ENCODE data around the gene RIPOR3. TPM values are rescaled to one million over a fixed set of nuclear protein-coding genes. Genes with fewer than 3 reads are reported as not detected.
"Not testable (repeated sequence)": the region's sequence is repeated elsewhere in the genome, so short reads cannot be mapped to it uniquely, and the experiment has no call there.

The RIPOR3 gene
- total and polyA plus RNA-seq, 2 experiments from 2014 or later, result 5.6 to 5.7 TPM

DNA sequence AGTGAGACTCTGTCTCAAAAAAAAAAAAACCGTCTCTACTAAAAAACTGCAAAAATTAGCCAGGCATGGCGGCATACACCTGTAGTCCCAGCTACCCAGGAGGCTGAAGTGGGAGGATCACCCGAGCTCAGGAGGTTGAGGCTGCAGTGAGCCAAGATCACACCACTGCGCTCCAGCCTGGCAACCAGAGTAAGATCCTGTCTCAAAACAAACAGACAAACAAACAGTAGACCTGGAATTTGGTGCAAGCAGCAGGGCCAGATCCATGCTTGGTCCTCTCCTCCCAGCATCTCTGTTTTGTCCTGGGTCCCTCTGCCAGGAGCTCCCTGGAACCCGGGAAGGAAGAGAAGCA, 11.6 kb downstream of the RIPOR3 start:
- no peaks in the 10 kb centered on the region for H3K9me2 ChIP-seq (replicated peaks; ENCODE audit: insufficient read depth)
- TF ChIP-seq, protein P1, sequence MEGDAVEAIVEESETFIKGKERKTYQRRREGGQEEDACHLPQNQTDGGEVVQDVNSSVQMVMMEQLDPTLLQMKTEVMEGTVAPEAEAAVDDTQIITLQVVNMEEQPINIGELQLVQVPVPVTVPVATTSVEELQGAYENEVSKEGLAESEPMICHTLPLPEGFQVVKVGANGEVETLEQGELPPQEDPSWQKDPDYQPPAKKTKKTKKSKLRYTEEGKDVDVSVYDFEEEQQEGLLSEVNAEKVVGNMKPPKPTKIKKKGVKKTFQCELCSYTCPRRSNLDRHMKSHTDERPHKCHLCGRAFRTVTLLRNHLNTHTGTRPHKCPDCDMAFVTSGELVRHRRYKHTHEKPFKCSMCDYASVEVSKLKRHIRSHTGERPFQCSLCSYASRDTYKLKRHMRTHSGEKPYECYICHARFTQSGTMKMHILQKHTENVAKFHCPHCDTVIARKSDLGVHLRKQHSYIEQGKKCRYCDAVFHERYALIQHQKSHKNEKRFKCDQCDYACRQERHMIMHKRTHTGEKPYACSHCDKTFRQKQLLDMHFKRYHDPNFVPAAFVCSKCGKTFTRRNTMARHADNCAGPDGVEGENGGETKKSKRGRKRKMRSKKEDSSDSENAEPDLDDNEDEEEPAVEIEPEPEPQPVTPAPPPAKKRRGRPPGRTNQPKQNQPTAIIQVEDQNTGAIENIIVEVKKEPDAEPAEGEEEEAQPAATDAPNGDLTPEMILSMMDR (IDR thresholded peaks at IDR 0.05; ENCODE audit: poor library complexity), result no peak
- TF ChIP-seq EZH2 (IDR thresholded peaks at IDR 0.05; ENCODE audit: borderline replicate concordance), result no peak
- TF ChIP-seq EZH2phosphoT487 (IDR thresholded peaks at IDR 0.05; ENCODE audit: low read depth, severe bottlenecking, unreplicated experiment), result no peak
- H3K27ac ChIP-seq, result peak overlapping the region; percentile 65
- H4K20me1 ChIP-seq (ENCODE audit: insufficient read depth, poor library complexity, severe bottlenecking), result no peaks in the 10 kb centered on the region
- H3K36me3 ChIP-seq (replicated peaks; ENCODE audit: insufficient read depth, low read depth), result no peaks in the 10 kb centered on the region
- 71% methylated on average over 5 of the region's 5 CpGs for WGBS (ENCODE audit: low lambda C conversion rate, missing lambda C conversion rate)
- H3K4me2 ChIP-seq, result no peak overlapping the region
- no peaks in the 10 kb centered on the region for H3K27me3 ChIP-seq
- no peak for DNase-seq (ENCODE audit: low spot score)
- no peaks in the 10 kb centered on the region for H3K9me3 ChIP-seq (ENCODE audit: low read depth)
- no peak overlapping the region for H3K4me3 ChIP-seq
- peaks cover 4% of the 10 kb centered on the region for H3K79me2 ChIP-seq
- H3K4me1 ChIP-seq (ENCODE audit: insufficient read depth), result peaks cover 19% of the 10 kb centered on the region
- H2AFZ ChIP-seq, result no peak overlapping the region

DNA sequence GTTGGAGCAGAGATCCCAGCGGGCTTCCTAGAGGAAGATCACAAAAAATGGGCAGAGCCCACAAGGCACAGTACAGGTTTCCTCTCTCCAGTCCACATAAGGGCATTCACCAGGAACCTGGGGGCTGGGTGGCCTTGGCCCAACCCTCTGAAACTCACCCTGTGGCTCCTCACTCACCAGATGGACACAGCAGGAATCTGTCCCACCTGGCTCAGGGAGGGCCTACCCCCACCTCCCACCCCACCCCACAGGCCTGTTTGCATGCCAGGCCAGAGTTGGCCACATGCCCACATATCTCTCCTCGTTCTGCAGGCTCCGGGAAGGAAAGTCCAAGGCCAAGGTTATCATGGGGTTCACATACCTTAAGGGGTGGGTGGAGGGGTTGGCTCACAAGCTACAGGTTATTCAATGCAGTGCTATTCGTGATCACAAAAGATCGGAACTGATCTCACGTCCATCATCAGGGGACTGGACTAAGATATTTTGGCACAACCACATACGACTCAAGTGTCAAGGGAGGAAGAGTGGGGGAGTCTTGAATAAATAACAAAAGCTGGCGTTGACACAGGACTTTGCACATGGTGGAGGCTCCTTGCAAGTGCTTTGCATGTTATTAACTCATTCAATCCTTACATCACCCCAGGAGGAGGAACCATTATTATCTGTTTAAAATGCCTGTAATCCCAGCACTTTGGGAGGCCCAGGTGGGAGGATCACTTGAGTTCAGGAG, 13.0 kb downstream of the RIPOR3 start:
- H4K20me1 ChIP-seq (ENCODE audit: insufficient read depth, poor library complexity, severe bottlenecking), result no peaks in the 10 kb centered on the region
- H2AFZ ChIP-seq, result no peak overlapping the region
- H3K4me3 ChIP-seq, result no peak overlapping the region
- H3K79me2 ChIP-seq, result peaks cover 4% of the 10 kb centered on the region
- H3K27me3 ChIP-seq, result no peaks in the 10 kb centered on the region
- H3K4me1 ChIP-seq (ENCODE audit: insufficient read depth), result peaks cover 33% of the 10 kb centered on the region
- H3K9me3 ChIP-seq (ENCODE audit: low read depth), result no peaks in the 10 kb centered on the region
- DNase-seq (ENCODE audit: low spot score), result peak; percentile 51
- WGBS (ENCODE audit: low lambda C conversion rate, missing lambda C conversion rate), result 66% methylated on average over 8 of the region's 8 CpGs
- no peaks in the 10 kb centered on the region for H3K36me3 ChIP-seq (replicated peaks; ENCODE audit: insufficient read depth, low read depth)
- H3K4me2 ChIP-seq, result no peak overlapping the region
- TF ChIP-seq, protein P1 (IDR thresholded peaks at IDR 0.05; ENCODE audit: poor library complexity), result no peak
- TF ChIP-seq EZH2 (IDR thresholded peaks at IDR 0.05; ENCODE audit: borderline replicate concordance) (no peak), EZH2phosphoT487 (IDR thresholded peaks at IDR 0.05; ENCODE audit: low read depth, severe bottlenecking, unreplicated experiment) (no peak)
- H3K27ac ChIP-seq, result no peak overlapping the region
- no peaks in the 10 kb centered on the region for H3K9me2 ChIP-seq (replicated peaks; ENCODE audit: insufficient read depth)

DNA sequence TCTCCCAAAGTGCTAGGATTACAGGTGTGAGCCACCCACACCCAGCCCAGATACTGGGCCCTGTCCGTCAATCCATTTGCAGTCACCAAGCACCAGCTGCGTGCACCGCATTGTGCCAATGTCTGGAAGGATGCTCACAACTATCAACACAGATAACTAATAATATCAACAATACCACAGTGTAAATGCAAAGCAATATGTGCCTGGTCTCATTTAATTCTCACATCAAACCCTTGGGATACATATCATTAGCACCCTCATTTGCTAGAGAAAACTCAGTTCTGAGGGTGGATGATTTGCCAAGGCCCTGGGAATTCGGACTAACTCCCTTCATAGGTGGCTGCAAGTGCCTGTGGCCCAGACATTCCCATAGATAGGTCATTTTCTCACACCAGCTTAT, 14.5 kb downstream of the RIPOR3 start:
- DNase-seq (ENCODE audit: low spot score), result no peak
- Histone ChIP-seq H3K9me3 (ENCODE audit: low read depth) (no peaks in the 10 kb centered on the region), H3K4me1 (ENCODE audit: insufficient read depth) (peaks cover 39% of the 10 kb centered on the region), H3K4me2 (no peak overlapping the region), H4K20me1 (ENCODE audit: insufficient read depth, poor library complexity, severe bottlenecking) (no peaks in the 10 kb centered on the region), H3K4me3 (no peak overlapping the region), H2AFZ (no peak overlapping the region), H3K27me3 (no peaks in the 10 kb centered on the region), H3K79me2 (peaks cover 4% of the 10 kb centered on the region), H3K27ac (no peak overlapping the region), H3K9me2 (replicated peaks; ENCODE audit: insufficient read depth) (no peaks in the 10 kb centered on the region), H3K36me3 (replicated peaks; ENCODE audit: insufficient read depth, low read depth) (no peaks in the 10 kb centered on the region)
- TF ChIP-seq EZH2phosphoT487 (IDR thresholded peaks at IDR 0.05; ENCODE audit: low read depth, severe bottlenecking, unreplicated experiment), result no peak
- TF ChIP-seq, protein P1 (IDR thresholded peaks at IDR 0.05; ENCODE audit: poor library complexity), result no peak
- TF ChIP-seq EZH2 (IDR thresholded peaks at IDR 0.05; ENCODE audit: borderline replicate concordance), result no peak
- 96% methylated on average over 4 of the region's 4 CpGs for WGBS (ENCODE audit: low lambda C conversion rate, missing lambda C conversion rate)

DNA sequence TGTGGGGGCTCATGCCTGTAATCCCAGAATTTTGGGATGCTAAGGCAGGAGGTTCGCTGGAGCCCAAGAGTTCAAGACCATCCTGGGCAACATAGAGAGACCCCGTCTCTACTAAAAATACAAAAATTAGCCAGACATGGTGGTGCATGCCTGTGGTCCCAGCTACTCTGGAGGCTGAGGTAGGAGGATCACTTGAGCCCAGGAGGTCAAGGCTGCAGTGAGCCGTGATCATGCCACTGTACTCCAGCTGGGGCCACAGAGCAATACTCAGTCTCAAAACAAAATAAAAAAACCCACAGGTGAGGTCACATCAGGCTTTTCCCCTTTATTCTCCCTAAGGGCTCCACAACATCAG, 15.0 kb downstream of the RIPOR3 start:
- H3K27ac ChIP-seq; DNase-seq (ENCODE audit: low spot score); H3K9me3 ChIP-seq (ENCODE audit: low read depth); H3K79me2 ChIP-seq; H3K9me2 ChIP-seq (replicated peaks; ENCODE audit: insufficient read depth); H3K4me3 ChIP-seq; H3K27me3 ChIP-seq; H2AFZ ChIP-seq; H3K4me2 ChIP-seq; H4K20me1 ChIP-seq (ENCODE audit: insufficient read depth, poor library complexity, severe bottlenecking); H3K36me3 ChIP-seq (replicated peaks; ENCODE audit: insufficient read depth, low read depth): not testable (repeated sequence)
- peaks cover 39% of the 10 kb centered on the region for H3K4me1 ChIP-seq (ENCODE audit: insufficient read depth)
- 95% methylated on average over 3 of the region's 3 CpGs for WGBS (ENCODE audit: low lambda C conversion rate, missing lambda C conversion rate)

Data from hepatocyte (in vitro differentiated cells).